Fibroblast of upper back skin (primary cell): ENCODE results near the gene ZNF407.

ENCODE experiments used
- DNase-seq: peaks from one replicate; pipeline ENCODE4 v3.0.0-alpha.2; 2013

Gene ZNF407

GRCh38 chr18:74631623-74632350 lies 34.1 kb downstream of the ZNF407 start:
- peak; percentile 65 for DNase-seq

GRCh38 chr18:74632351-74632679 lies 34.6 kb downstream of the ZNF407 start:
- no peak for DNase-seq

- DNase-seq: no peak
Measured at GRCh38 chr18:74632856-74633255, 35.2 kb downstream of the ZNF407 start.

GRCh38 chr18:74633652-74634352 lies 36.1 kb downstream of the ZNF407 start:
- no peak for DNase-seq

- DNase-seq: no peak
Measured at GRCh38 chr18:74635224-74635975, 37.7 kb downstream of the ZNF407 start.

- no peak for DNase-seq
Measured at GRCh38 chr18:74637070-74637469, 39.4 kb downstream of the ZNF407 start.

GRCh38 chr18:74638210-74638609 lies 40.5 kb downstream of the ZNF407 start:
- DNase-seq: no peak

GRCh38 chr18:74644713-74645112 lies 47.0 kb downstream of the ZNF407 start:
- no peak for DNase-seq

GRCh38 chr18:74645679-74646078 lies 48.0 kb downstream of the ZNF407 start:
- peak; percentile 43 for DNase-seq

- no peak for DNase-seq
Measured at GRCh38 chr18:74651327-74652128, 53.9 kb downstream of the ZNF407 start.

- peak; percentile 48 for DNase-seq
Measured at GRCh38 chr18:74652392-74652988, 54.8 kb downstream of the ZNF407 start.

- peak; percentile 49 for DNase-seq
Measured at GRCh38 chr18:74654638-74655037, 57.0 kb downstream of the ZNF407 start.

GRCh38 chr18:74661008-74661407 lies 63.3 kb downstream of the ZNF407 start:
- no peak for DNase-seq

- DNase-seq: no peak
Measured at GRCh38 chr18:74661691-74662090, 64.0 kb downstream of the ZNF407 start.

- no peak for DNase-seq
Measured at GRCh38 chr18:74662622-74663021, 65.0 kb downstream of the ZNF407 start.

- DNase-seq: no peak
Measured at GRCh38 chr18:74665346-74665745, 67.7 kb downstream of the ZNF407 start.

- DNase-seq: no peak
Measured at GRCh38 chr18:74665905-74666304, 68.2 kb downstream of the ZNF407 start.

- DNase-seq: no peak
Measured at GRCh38 chr18:74669136-74669798, 71.6 kb downstream of the ZNF407 start.

- DNase-seq: no peak
Measured at GRCh38 chr18:74672371-74672770, 74.7 kb downstream of the ZNF407 start.

- DNase-seq: no peak
Measured at GRCh38 chr18:74674487-74674886, 76.8 kb downstream of the ZNF407 start.

GRCh38 chr18:74679006-74679678 lies 81.5 kb downstream of the ZNF407 start:
- DNase-seq: no peak
